HG03159 (cell line): ENCODE data around the gene FH.

Experiments used
- ATAC-seq: cut with Tn5 transposase; IDR thresholded peaks from one replicate; pipeline ENCODE4 v1.9.1; 2021; ENCODE audit warnings: mild to moderate bottlenecking, moderate library complexity; ENCODE audit not compliant: unreplicated experiment

The FH gene

DNA sequence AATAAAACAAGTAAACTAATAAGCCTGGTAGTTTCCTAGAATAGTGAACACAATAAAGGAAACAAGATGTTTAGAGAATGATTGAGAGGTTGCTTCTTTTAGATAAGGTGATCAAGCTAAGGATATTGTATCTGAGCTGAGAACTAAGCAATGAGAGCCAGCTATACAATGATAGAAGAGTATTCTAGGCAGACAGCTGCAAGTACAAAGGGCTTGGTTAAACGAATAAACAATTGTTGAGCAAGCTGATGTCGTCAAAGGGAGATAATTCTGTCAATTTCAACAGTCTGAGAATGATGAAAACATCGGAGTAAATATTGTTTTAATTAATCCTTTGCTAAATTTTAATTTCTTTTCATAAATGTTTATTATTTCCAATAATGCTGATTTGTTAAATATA lies 5.5 kb upstream of the FH start:
- ATAC-seq: no peak

DNA sequence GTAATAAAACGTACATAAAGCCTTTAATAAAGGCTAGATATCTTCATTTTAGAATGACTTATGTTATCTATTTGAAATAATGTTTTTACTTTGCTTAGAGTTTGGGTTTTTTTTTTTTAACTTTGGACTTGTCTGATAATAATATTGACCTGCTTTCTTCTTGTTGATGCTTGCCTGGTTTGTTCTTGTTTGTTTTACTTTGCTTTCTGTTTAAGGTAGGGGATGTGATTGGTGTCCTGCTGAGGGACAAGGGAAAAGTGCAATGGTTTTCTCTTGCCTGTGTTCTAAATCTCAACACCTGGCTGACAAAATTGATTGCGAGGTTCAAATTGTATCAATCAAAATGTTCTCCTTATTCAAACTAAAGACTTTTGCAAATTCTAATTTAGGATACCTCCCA lies 2.2 kb upstream of the FH start:
- no peak for ATAC-seq

DNA sequence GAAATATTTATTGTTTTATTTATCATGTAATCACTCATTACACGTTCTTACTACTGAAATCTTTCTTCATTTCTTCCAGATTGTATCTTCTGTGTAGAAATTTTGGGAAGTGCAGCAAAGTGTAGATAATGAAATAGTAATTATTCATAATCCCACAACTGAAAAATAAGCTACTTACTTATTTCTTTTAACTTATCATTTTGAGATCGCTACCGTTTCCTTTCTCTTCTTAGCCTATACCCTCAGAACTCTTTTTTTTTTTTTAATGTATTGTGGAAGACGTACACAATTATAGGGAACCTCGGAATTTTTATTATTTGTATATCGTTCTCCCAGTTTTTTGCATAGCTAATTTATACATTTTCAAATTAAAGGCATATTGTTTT lies 518 bp upstream of the FH start:
- ATAC-seq: no peak

DNA sequence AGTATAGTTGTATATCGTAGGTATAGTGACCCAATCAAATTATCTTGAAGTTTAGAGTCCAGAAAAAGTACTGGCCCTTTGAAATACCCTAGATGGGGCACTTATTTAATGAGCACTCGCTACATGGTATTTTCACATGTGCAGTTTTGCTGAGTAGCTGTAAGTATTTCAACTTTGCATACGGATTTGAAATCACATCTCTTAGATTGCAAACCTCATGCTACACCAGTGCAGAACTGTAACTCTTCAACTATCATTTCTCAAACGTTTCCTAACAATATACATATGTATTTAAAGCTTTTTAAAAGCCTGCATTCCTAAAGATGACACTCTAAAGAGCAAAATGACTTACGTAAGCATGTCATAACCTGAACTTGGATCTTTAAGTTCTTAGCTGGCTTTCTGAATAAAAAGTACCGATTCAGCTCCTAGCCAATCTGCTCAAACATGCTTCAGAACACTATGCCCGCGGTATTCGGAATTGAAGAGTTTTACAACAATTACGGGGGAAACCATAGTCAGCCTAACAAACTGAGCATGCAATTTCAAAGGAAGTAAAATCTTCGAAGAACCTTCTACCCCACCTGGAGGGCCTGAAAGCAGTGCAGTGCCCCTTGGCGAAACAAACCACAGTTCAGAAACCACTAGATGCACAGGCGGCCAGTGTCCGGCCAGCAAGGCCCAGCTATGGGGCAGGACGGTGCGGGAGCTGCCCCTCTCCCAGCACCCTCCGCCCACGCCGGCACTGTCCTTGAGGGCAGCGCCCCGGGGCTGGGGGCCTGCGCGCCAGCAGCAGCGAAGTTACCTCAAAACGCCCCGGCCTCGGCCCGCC lies 863 bp downstream of the FH start:
- ATAC-seq: peak; percentile 35

DNA sequence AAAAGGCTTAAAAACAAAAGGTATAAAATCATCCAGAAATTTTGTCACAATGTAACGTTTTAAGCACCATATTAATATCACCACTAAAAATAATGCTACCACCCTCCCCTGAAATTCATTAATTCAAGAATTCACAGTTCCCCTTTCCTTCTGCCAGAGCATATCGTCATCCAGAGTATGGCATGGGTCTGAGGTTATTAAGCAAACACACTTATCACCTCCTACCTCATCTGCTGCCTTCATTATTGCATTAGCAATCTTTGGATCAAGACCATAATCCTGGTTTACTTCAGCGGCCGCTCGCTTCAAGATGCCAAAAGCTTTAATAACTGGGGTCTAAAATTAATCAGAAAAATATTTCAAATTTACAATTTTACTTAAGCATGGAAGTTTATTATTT lies 6.2 kb downstream of the FH start:
- no peak for ATAC-seq

DNA sequence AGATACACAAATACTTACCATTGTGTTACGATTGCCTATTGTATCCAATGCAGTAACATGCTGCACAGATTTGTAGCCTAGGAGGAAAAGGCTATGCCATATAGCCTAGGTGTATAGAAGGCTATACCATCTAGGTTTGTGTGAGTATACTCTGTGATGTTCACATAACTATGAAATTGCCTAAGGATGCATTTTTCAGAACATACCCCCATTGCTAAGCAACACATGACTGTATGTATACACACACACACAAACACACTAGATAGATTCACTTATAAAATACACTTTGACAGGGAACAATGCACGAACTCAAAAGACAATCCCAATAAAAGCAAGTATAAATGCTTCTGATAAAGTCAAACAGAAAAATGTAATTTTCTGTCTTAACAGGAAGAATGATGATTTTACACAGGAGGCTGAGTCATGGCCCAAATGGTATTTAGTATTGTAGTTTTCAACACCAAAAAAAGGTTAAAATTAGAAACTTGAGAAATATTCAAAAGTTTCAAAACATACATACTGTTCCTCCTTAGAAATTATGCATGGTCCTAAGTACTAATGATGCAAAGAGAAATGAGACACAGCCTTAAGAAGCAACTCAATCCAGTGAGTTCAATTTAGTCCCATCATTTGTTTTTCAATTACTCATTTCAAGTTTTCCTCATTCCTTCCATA lies 12.2 kb downstream of the FH start:
- ATAC-seq: no peak

DNA sequence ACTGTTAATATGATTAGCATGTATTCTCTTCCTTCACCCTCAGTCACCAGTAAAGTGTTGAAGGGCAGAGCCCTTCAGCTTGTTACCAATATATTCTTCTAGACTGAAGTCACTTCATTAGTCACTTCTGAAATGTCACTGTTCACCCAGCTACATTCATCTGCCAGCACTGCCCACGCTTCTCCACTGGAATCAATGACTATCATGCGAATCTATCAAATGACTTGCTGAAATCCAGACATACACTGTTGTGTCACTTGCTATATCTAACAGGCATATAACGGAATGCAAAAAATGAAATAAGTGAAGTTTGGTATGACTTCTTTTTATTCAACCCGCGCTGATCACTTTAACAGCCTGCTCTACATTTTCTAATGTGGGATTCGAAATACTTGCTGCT lies 16.1 kb downstream of the FH start:
- no peak for ATAC-seq

DNA sequence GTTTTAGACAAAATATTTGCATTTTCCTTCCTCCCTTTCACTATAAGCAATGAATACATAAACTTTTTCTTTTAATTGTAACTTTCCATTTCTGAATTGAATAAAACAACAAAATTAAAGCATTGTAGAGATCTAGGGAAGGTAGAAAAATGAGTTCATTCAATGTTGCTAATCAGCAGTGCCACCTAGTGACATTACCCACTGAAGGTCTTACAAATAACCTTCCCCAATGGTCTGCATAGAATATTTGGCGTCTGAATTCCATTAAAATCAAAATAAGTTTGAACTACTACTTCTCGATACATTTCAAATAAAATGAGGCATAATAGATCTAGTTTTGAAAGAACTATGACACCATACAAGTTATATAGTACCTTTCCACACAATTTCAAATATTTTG lies 19.6 kb downstream of the FH start:
- no peak for ATAC-seq

DNA sequence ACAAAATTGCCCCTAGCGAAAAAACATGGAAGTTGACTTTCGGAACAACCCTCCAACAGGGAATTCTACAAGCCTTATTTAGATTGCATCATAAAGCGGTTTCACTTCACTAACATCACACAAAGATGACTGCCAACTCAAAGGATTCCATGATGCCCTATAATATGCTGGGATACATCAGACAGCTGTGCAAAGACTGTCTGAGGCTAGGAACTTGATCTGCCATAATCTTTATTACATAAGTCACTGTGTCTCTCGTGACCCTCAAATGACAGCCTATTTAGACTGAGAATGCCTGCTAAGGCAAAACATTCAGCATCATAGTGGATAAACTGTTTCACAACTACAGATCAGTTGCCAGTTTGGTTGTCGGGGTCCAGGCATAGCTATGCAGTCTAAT lies 23.8 kb downstream of the FH start:
- ATAC-seq: no peak

DNA sequence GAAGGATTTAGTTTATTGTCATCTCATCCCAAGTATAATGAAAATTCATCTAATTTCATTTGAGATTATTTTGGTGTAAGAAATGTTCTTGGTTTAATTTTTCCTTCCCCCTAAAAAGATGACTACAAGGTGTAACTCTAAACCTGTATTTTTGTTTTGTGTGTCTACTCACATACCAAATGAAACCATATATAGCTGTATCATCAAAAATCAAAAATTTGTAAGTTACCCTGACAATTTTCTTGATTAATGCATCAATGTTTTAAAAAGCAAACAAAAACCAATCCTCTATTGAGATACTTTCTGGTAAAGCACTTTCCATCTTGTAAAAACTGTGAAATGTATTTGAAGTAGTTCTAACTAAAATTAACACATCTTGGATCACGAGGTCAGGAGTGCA lies 30.8 kb downstream of the FH start:
- no peak for ATAC-seq

DNA sequence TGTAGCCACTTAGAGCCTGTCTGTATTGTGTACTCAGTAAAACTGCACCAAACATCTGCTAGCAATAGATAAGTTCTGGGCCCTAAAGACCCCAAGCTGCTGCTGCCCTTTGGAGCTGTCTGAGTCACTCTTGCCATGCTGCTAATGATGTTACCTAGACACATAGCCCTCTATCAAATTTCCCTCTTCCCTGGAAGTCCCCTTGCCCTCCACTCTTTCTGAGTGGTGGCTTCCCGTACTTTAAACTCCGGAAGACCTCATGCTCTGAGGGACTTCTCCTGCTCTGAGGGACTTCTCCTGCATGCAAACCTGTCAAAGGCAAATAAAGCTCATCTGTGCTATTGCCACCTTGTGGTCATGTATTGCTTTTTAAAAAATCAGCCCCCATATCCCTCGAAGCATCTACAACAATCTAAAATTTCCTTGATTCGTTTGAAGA lies 34.0 kb downstream of the FH start:
- ATAC-seq: peak; percentile 48

DNA sequence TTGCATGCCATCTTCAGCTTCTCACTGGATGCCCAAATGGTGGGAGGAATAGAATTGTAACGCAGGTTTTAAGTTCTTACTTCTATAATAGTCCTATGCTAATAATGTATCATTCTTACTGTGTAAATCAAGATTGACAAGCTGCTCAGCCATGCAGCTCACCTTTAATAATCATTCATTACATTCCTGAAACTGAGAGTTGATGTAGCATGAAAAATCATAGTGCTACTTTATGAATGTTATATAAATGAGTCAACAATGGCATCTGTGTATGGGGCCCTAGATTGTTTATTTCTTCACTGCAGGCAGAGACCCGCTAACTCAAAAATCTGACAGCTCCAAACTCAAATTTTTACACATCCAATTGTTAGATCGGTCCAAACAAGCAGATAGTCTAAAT lies 34.4 kb downstream of the FH start:
- peak; percentile 77 for ATAC-seq

DNA sequence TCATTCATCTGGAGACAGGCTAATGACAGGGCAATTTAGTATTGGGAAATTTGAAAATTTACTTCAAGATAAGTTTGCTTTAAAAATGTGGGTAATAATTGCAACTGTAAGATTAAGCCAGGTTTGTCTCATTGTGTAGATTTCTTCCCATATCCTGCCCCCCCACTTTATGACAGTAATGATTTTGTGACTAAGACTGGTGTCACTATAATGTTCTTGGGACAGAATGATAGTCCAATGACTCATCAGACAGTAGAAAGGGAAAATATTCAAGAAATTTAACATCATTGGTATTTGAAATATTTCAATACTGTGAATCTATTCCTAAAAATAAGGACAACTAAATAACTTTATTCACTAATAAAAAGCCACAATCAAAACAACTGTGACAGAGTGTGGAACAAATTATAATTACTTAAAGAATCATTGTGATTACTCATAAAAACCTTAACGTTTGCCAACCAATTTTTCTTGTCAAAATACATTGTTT lies 36.7 kb downstream of the FH start:
- no peak for ATAC-seq

DNA sequence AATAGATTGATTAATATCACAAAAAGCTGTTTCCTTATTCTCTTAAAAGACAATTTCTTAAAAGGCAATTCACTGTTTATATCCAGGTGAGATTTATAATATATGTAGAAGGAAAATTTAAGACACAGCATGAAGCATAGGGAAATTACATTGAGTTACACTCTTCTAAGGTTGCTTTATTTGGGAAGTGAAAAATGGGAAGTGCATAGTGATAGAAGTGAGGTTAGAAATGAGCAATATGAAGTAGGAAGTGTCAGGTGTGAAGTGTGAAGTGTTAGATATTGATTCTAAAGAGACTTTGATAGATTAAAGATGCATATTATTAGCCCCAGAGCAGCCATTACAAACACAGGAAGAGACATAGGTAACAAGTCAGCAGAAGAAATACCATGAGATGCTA lies 40.3 kb downstream of the FH start:
- no peak for ATAC-seq

DNA sequence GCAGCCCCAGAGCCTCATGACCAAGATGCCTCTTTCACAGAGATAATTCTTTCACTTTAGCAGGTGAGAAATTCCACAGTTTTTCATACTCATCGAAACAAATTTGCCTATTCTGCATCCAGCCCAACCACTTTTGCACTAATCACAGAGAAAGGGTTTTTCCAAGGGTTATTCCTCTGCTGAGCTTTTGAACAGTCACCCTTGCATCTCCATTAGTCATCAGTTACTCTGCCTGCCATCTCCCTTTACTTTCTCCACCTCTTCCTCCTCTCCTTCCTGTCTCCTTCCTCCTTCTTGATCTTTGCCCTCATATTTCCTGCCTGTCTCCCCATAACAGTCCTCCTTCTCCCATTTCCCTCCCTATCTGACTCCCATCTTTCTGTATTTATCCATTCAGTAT lies 43.9 kb downstream of the FH start:
- ATAC-seq: no peak

DNA sequence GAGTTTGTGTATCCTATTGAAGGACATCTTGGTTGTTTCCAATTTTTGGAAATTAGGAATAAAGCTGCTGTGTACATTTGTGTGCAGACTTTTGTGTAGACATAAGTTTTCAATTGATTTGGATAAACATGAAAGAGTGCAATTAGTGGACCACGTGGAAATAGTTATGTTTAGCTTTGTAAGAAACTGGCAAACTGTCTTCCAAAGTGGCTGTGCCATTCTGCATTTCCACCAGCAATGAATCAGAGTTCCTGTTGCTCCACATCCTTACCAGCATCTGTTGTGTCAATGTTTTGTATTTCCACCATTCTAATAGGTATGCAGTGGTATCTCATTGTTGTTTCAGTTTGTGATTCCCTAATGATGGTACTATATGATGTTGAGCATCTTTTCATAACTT lies 46.5 kb downstream of the FH start:
- ATAC-seq: no peak

DNA sequence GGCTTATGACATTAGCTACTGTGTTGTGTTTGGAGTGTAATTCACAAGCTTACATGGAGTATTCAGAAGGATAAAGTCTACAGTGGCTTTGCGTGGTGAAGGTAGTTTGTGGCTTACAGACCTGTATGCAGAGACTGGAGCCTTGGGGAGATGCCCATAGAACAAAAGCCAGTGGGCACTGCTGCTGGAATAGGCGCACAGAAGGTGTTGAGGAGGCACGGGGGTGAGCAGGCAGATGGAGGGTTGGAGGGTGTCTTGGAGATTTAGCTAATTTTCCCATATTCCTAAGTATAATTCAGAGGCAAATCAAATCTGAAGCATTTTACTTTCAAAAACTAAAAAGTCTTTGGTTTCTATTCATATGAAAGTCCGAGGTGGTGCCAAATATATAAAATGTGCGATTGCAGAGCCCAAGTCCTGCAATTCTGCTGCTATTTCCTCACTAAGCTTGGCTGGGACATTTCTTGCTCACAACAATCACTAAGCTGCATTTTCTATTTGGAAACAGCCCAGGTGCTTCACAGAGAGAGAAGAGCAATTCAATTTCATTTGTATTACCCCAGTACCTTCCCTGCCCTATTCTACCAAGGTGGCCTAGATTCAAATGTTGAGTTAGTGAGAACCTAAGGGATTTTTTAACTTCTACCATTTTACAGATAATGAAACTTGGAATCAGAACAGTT lies 48.5 kb downstream of the FH start:
- ATAC-seq: no peak

DNA sequence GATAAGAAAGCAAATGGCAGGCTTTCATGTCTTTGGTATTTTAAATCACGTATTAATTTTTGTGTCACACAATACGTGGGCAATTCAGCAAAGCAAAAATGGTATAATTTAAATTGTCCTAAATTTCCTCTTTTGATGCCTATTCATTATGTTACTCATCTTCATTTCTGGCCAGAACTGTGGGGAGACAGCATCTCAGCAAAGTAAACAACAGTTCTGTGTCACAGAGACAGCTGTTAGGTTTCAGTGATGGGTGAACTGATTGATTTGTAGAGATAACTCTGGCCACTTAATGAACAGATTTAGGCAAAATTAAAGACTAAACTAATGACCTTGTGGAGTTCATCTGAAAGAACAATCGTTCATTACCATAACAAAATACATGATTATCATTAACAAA lies 49.2 kb downstream of the FH start:
- no peak for ATAC-seq

DNA sequence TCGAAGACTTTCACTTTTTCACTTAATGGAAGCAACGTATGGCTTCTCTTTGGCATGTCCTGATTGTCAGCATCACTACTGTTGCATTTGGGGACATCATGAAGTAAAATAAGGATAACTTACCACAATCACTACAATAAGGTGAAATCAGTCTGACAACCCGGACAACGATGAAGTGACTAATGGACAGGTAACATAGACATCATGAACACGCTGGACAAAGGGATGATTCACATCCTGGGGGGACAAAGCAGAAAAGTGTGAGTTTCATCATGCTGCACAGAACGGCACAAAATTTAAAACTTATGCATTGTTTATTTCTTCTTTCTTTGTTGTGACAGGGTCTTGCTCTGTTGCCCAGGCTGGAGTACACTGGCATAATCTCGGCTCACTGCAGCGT lies 53.9 kb downstream of the FH start:
- ATAC-seq: no peak

DNA sequence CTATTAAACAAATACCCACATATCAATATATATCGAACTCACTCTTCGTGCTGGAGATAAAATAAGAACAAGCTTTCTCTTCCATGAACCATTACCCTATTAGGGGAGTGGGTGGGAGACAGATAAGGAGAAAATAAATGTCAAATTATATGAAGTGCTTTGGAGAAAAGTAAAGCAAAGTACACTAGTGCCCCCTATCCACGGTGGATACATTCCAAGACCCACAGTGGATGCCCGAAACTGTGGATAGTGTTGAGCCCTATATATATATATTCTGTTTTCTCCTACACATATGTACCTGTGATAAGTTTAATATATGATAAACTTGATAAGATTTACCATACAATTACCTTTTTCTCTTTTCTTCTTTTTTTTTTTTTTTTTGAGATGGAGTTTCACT lies 54.6 kb downstream of the FH start:
- no peak for ATAC-seq

DNA sequence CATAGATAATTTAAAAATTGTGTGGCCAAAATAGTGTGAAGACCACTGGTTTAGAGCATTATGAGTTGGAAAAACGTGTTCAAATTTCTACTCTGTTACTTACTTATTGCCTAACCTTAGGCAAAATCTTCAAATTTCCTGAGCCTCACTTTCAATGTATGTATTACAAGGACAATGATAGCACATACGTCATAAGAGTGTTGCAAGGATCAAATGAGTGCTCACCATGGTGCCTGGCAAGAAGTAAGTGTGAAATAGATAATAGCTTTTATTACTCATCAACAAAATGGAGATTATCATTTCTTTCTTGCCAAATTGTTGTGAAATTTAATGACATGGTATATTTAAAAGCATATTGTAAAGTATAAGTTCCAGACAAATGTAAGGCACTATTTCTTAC lies 57.2 kb downstream of the FH start:
- ATAC-seq: no peak
